GM18517 (cell line): Measurements from ENCODE around the gene DAG1.
"Not testable (repeated sequence)": the region's sequence is repeated elsewhere in the genome, so short reads cannot be mapped to it uniquely, and the experiment has no call there.

Experiments
- ATAC-seq: cut with Tn5 transposase; IDR thresholded peaks from one replicate; pipeline ENCODE4 v1.9.1; 2021; ENCODE audit warnings: mild to moderate bottlenecking, moderate library complexity; ENCODE audit not compliant: unreplicated experiment

Gene DAG1

DNA sequence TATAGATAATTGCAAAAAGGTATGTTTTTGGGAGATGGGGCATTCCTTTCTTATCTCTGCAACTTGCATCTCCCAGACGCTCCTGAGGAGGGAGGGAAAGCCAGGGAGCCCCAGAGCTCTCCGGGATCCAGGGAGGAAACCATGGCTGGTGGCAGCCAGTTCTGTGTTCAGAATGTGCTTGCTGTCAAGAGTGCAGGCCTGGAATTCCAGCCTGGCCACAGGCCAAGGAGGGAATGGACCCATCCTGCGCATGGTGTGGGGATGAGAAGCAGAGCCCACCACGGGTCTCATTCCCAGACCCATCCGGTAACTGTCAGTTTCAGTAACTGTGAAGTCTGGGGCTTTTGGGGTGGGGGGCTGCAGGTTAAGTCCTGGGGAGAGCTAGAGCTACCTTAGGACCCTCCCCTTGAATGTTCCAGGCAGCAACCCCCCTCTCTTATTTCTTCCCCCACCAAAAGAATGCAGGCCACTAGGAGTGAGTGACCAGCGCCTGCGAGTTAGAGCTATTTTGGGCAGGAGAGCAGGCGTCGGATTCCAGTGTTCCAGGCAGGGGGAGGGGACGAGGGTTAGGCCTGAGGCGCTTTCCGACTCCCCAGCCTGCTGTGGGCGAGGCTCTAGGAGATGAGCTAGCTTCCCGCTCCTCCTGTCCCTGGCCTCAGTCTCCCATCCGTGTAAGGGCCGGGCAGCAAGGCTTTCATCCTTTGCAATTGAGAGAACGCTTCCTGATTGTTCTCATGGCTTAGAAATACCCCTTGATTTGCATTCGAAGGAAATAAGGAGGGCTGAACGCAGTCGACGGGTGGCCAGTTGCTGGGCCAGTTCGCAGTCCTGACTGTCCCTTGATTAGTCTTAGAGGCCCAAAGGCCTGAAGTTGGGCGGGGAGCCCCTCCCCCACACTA, 781 bp upstream of the DAG1 start:
- peak; percentile 16 for ATAC-seq

DNA sequence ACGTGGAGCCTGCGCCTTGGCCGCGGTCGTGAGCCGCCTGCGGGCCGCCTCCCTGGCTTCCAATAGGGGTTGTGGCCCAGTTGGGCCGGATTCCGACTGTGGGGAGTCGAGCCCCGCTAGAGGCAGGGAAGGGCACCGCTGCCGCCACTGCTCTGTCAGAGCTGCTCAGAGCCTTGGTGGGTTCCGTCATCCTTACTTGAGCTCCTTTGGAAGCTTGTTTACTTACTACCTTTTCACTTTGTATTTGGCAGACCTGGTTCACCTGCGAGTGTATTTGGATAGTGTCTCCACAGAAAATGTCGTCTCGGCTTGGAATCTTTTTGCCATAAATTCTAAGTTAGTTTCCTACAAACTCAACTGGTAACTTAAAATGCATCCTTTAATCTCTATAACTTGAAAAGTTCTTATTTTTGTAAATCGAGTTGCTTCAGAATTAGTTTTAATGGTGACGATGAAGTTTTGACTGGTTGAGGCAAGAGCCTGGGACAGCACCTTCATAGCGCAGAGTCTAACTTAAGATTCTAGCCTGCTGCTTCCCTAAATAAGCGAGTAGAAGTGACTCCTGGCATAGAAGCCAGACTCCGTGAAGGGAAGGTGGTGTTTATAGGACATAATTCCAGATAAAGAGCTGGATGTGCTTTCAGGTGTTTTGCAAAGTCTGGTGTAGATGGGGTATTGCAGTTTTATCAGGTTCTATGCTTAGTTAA, 800 bp downstream of the DAG1 start:
- ATAC-seq: peak; percentile 30

DNA sequence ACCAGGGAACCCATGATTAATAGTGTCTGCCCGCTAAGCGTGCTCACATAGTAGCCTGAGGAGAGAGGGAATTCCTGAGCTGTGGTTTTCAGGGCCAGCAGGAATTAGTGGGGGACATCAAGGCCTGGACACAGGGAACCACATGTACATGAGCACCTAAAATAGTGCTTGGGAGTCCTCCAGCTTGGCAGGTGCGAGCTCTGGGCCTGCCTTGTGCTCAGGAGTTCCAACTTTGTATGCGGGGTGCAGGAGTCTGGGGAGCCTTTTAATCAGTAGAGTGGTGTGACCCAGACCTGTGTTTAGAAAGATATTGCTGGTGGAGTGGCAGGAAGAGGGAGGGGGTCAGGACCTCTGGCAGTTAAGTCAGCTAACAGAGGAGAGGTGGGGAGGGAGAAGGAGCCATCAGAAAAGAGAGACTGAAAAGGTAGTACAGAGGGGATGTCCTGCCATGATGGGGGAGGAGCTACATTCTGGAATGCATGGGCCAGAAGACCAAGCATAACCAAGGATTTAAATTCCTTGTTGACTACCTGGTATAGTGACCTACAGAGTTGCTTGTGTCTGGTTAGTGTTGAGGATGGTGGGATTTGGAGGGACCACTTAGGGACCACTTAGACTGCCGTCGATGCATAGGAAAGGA, 1.9 kb downstream of the DAG1 start:
- no peak for ATAC-seq

DNA sequence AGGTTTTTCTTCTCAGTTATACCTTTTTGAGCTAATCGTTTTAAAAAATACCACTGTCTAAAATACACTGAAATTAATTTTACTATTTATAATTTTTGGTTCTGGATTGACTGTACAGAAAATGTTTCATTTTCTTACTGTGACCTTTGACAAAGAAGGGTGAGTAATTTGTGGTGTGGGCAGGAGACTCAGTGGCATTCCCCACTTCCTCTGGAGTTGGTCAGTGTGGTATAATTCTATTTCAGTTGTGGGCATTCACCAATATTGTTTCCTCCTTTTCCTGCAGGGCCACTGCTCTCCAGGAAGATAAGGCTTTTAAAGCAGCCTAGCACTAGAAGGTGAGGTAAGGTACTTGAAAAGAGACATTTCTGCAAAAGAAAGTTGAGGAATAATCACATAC, 6.5 kb downstream of the DAG1 start:
- no peak for ATAC-seq

DNA sequence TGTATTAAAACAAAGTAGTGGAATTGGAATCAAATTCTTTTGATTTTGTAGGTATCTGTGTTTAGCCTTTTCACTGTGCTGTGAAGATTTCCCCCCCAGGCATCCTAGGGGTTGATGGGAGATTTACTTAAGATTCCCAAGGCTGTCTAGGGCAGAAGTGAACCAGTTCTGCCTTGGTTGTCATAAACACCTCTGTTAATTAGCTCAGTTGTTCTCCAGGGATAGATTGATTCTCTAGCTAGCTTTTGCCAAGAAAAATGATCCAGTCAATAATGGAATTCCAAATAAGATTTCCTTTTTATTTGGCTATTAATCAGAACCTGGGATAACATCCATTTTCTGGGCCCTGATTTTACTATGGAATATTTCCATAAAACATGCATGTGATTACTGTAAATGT, 12.7 kb downstream of the DAG1 start:
- ATAC-seq: no peak

DNA sequence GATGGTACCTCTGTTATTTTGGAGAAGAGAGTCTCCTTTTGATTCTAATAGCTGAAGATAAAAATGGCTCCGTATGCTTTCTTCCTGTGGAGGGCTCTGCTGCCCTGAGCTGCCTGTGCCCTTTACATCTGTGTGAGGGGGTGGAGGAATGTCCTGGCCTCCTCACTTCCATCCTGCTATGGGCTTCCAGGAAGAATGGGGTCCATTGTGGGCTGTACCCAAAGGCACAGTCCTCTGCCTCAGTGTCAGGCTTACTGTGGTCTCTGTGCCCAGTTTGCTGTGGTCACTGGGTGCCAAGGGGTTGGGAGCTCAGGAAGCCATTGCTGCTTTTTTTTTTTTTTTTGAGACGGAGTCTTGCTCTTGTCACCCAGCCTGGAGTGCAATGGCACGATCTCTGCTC, 14.4 kb downstream of the DAG1 start:
- ATAC-seq: no peak

DNA sequence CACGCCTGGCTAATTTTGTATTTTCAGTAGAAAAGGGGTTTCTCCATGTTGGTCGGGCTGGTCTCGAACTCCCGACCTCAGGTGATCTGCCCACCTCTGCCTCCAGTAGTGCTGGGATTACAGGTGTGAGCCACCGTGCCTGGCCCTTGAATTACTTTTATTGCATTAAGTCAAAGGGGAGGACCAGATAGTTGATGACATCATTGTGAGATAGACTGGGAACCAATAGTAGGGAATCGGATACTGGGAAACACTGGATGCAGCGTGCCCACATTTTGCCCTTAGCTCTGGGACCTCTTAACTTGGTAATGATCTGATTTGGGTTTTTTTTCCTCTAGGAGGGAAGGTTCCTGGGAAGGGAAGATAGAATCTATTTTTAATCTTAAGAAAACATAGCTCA, 19.2 kb downstream of the DAG1 start:
- ATAC-seq: no peak

DNA sequence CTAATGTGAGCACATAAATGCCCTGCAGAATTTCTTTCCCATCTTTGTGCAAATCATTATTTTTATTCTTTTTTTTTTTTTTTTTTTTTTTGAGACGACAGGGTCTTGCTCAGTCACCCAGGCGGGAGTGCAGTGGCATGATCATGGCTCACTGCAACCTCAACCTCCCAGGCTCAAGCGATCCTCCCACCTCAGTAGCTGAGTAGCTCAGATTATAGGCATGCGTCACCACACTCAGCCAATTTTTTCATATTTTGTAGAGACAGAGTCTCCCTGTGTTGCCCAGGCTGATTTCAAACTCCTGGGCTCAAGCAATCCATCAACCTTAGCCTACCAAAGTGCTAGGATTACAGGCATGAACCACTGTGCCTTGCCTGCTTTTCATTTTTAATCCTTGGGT, 22.9 kb downstream of the DAG1 start:
- ATAC-seq: no peak

DNA sequence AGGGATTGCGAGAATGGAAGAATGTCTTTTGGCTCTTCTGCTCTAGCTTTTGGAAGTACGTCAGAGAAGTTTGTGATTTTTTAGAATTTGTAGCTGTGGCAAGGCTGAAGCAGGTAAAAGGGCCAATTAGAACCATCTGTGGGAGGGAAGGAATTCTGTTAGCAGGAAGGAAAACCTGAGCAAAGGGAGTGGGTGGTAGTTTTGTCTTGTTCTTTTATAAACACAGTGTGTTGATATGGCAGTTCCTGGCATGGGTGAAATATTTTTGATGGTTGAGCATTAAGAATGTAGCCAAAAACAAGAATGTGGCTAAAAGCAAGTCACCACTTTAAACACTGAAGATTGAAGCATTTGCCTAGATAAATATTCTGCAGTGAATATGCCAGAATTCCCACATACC, 23.8 kb downstream of the DAG1 start:
- no peak for ATAC-seq

DNA sequence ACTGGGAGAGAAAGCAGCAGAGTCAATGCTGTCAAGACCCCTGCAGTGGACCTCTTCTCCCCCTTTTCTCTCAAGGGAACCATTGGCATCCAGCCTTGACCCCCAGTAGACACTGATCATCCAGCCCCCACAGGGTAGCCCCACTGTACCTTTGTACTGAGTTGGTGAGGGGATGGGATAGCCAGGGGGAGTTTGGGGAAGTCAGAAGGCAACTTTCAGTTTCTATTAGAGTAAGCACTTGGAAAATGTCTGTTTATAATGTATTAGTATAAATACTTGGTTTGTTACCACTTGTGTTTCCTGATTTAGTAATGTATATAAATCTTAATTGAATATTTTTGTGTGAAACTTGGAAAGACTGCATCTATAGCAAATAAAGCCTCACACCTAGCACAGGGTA, 25.0 kb downstream of the DAG1 start:
- no peak for ATAC-seq

DNA sequence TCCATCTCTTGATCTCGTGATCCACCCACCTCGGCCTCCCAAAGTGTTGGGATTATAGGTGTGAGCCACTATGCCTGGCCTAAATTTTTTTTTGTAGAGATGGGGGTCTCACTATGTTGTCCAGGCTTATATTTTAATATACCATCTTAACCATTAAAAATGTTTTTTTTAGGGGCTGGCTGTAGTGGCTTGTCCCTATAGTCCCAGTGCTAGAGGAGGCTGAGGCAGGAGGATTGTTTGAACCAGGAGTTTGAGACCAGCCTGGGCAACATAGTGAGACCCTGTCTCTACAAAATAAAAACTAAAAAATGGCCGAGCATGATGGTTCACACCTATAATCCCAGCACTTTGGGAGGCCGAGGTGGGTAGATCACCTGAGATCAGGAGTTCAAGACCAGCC, 26.8 kb downstream of the DAG1 start:
- not testable (repeated sequence) for ATAC-seq

DNA sequence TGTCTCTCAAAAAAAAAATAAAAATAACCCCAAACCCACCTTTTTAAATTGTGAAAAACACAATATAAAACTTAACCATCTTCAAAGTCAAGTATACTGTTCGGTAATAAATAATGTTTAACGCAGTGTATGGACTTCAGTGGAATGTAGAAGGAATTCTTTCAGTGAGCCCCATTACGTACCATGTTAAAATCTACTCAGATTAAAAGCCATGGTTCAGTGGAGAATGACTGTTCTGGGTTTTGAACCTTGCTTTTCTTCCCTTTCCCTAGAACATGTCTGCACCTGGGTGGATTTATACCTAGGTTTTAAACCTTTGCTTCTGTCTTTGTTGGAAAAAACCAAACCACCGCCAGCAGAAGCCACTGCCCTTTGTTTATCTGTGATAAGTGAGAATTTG, 27.5 kb downstream of the DAG1 start:
- no peak for ATAC-seq

DNA sequence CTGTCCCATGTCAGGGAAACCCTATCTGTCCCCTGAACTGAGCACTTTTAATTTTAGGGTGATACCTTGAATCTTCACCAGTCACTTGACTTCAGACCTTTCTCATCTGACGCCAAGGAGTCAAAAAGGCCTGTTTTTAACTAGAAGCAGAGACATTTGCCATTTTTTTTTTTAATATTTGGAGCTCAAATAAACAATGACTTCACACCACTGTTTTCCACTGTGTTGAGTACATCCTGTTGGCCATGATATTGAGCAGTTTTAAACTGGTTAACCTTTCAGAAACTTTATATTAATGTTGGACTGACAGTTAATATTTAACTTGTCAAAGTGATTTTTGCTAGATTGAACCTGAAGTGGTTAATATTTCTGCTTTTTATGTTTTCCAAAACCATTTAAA, 28.2 kb downstream of the DAG1 start:
- no peak for ATAC-seq

DNA sequence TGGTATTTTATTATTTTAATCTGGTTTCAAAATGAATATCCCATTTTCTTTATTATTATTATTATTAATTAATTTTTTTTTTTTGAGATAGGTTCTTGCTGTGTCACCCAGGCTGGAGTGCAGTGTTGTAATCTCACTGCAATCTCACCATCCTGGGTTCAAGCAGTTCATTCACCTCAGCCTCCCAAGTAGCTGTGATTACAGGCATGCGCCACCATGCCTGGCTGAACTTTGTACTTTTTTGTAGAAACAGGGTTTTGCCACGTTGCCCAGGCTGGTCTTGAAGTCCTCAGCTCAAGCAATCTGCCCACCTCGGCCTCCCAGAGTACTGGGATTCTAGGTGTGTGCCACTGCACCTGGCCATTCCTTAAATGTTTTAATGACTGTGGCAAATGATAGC, 28.6 kb downstream of the DAG1 start:
- no peak for ATAC-seq

DNA sequence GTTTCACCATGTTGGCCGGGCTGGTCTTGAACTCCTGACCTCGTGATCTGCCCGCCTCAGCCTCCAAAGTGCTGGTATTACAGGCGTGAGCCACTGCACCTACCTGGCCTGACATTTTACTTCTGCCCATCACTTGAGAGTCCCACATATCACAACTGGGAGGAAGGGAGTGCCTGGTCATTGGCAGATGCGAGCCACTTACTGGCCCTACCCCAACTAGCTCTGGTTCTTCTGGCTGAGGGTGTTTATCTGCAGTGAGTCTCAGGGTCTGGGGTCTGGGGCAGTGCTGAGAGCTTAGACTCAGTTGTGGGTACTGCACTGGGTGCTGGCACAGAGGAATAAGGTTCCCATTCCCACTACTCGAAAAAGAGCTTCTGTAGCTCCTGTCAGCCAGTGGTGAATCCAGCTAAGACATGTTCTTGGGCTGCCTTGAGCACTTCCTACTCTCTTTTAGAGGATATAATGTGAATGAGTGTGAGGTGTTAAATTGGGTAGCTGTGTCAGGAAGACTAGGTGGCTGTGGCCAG, 30.2 kb downstream of the DAG1 start:
- no peak for ATAC-seq

DNA sequence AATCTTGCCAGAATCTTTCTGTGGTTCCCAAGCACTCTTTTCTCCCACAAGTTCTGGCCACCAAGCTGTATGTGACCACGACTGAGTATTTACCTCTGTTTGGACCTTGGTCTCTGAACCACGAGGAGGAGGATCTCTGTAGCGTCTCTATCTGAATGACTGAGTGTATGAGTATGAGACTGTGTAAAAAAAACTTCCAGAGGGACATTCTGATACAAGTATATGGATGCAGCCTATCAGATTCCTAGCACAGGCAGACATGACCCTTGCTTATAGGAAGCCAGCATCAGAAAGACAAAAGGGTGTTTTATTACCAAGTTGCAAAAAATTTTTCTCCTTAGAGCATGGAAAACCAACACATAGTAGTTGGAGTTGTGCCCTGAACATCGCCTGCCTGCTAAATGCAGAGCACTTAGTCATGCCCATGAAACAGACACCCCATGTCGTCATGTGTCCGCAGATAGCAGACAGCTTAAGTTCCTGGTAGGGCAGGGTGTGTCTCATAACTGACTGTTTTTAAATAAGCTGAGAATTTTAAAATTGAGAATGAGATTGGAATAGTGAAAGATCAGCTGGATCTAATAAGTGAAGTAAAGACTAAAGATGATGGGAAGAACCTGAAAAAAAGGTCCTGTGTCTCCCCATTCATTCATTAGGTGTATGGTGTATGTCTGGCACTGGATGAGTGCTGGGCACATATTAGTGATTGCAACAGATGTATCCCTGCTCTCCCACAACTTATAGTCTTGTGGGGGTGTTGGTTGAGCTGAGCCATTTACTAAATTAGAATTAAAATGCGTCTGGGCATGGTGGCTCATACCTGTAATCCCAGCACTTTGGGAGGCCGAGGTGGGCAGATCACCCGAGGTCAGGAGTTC, 30.9 kb downstream of the DAG1 start:
- ATAC-seq: no peak

DNA sequence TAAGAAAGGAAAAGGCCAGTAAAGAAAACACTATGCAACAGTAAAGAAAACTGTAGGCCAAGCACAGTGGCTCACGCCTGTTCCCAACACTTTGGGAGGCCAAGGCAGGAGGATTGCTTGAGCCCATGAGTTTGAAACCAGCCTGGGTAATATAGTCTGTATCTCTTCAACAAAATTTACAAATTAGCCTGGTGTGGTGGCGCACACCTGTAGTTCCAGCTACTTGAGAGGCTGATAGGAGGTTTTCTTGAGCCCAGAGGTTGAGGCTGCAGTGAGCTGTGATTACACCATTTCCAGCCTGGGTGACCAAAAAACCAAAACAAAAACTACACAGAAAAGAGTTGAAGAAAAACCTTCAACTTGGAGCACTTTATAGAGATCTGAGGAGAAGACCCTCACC, 31.8 kb downstream of the DAG1 start:
- no peak for ATAC-seq

DNA sequence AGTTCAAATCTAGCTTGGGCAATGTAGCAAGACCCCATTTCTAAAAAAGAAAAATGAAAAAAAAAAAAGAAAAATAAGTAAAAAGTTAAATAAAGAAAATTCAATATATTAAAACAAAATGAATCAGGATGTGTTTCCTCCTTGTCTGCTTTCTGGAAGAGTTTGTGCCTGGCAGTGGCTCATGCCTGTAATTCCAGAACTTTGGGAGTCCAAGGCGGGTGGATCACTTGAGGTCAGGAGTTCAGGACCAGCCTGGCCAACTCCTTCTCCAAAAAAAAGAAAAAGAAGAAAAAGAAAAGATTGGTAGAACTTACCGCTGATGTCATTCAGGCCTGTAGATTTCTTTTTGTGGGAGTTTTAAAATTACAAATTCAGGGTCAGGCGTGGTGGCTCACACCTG, 36.8 kb downstream of the DAG1 start:
- ATAC-seq: no peak

DNA sequence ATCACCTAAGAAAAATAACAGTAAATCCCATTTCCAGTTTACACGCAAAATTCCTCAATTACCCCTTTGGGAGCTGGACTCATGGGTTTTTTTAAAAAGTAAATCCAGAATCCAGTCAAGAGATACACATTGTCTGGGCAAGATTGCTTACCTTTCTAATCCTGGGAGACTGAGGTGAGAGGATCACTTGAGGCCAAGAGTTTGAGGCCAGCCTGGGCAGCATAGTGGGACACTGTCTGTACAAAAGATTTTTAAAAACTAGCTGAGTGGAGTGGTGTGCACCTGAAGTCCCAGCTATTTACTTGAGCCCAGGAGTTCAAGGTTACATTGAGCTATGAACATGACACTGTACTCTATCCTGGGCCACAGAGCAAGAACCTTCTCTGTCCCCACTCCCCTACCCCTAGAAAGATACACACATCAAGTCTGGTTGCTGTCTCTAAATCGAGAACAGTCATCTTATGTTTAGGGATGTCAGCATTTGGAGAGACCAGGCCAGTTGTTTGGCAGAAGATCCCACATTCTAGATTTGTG, 39.0 kb downstream of the DAG1 start:
- ATAC-seq: no peak

DNA sequence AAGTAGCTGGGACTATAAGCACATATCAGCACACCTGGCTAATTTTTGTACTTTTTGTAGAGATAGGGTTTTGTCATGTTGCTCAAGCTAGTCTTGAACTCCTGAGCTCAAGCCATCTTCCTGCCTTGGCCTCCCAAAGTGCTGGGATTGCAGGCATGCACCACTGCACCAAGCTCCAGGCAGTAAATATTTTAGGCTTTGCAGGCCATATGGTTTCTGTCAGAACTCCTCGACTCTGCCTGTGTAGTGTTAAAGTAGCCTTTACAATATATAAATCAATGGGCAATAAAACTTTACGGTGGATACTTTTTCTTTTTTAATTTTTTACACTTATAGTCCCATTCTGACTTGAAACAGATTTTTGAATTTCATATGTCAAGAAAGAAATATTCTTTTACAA, 41.6 kb downstream of the DAG1 start:
- no peak for ATAC-seq
